ENCODE data around the gene ITPR3. TPM values are rescaled to one million over a fixed set of nuclear protein-coding genes. Genes with fewer than 3 reads are reported as not detected.

The ITPR3 gene
- polyA plus RNA-seq, 1 of the 3 experiments (the other 2 are of a cell fraction): 8.1 TPM

- TF ChIP-seq ZBTB33 (IDR thresholded peaks at IDR 0.05; ENCODE audit: borderline replicate concordance, low read depth) (no peak), GABPA (IDR thresholded peaks at IDR 0.05; ENCODE audit: low read depth) (no peak), SMC3 (IDR thresholded peaks at IDR 0.05; ENCODE audit: low read depth, low read length) (no peak), FOXM1 (IDR thresholded peaks at IDR 0.05; ENCODE audit: low read depth) (no peak)
Measured at GRCh38 chr6:33740794-33741193, 119.7 kb downstream of the ITPR3 start (continued).

- Histone ChIP-seq H3K9me3 (no peaks in the 10 kb centered on the region), H3K36me3 (replicated peaks in 1 of 2; ENCODE audit: control insufficient read depth in 1 of 2, insufficient read depth in 2 of 2, low read length in 1 of 2) (no peaks in the 10 kb centered on the region), H4K20me1 (ENCODE audit: insufficient read depth) (no peaks in the 10 kb centered on the region), H3K9me2 (no peaks in the 10 kb centered on the region), H3K27ac (ENCODE audit: low read depth in 2 of 2, low read length in 1 of 2) (no peak overlapping the region), H3F3A (replicated peaks; ENCODE audit: insufficient read depth) (no peaks in the 10 kb centered on the region), H3K4me1 (ENCODE audit: control insufficient read depth in 1 of 2, insufficient read depth in 2 of 2, low read depth in 1 of 2, low read length in 1 of 2) (peaks cover 15 to 44% of the 10 kb centered on the region in 2 experiments; a peak in 3 of 4 replicates), H2AFZ (ENCODE audit: low read depth) (no peak overlapping the region), H3K4me2 (no peak overlapping the region), H3K79me2 (ENCODE audit: insufficient read depth) (no peaks in the 10 kb centered on the region), H3K9ac (no peak overlapping the region), H3K4me3 (ENCODE audit: low read depth in 2 of 2, low read length in 1 of 2) (no peak overlapping the region), H3K27me3 (ENCODE audit: insufficient read depth) (no peaks in the 10 kb centered on the region)
- TF ChIP-seq ELF1 (IDR thresholded peaks at IDR 0.05): no peak
- 55% methylated on average over 8 of the region's 9 CpGs for WGBS (ENCODE audit: low lambda C conversion rate)
- ChIA-PET POLR2A (no interaction called here), CTCF (interaction anchor here (0.8 to 5.2 kb wide), 12 partner anchors 12 to 413 kb away, joined by 3 to 59 read pairs (median 16); partner anchors contain the start of gene UQCC2)
- no peak for DNase-seq
Measured at GRCh38 chr6:33742092-33742491, 121.0 kb downstream of the ITPR3 start.

- H3F3A ChIP-seq (replicated peaks; ENCODE audit: insufficient read depth): no peaks in the 10 kb centered on the region
- ChIA-PET POLR2A (no interaction called here), CTCF (interaction anchor here (0.7 to 9.2 kb wide), 24 partner anchors 11 to 1296 kb away, joined by 3 to 116 read pairs (median 6); partner anchors contain the start of gene UQCC2)
- peaks cover 15 to 39% of the 10 kb centered on the region in 2 experiments; a peak in 3 of 4 replicates for H3K4me1 ChIP-seq (ENCODE audit: control insufficient read depth in 1 of 2, insufficient read depth in 2 of 2, low read depth in 1 of 2, low read length in 1 of 2)
- WGBS (ENCODE audit: low lambda C conversion rate): 61% methylated on average over 7 of the region's 7 CpGs
- H3K4me2 ChIP-seq: no peak overlapping the region
- DNase-seq: no peak
- H4K20me1 ChIP-seq (ENCODE audit: insufficient read depth): no peaks in the 10 kb centered on the region
- TF ChIP-seq POLR2AphosphoS5 (IDR thresholded peaks at IDR 0.05; ENCODE audit: low read depth, low read length): no peak
- no peak for TF ChIP-seq USF1 (IDR thresholded peaks at IDR 0.05; ENCODE audit: borderline replicate concordance, low read depth)
- TF ChIP-seq NRF1 (IDR thresholded peaks at IDR 0.05; ENCODE audit: low read depth, low read length): no peak
- no peak for TF ChIP-seq CHD2 (IDR thresholded peaks at IDR 0.05; ENCODE audit: low read length, partially characterized antibody)
- no peak for TF ChIP-seq USF2 (IDR thresholded peaks at IDR 0.05; ENCODE audit: borderline replicate concordance, low read depth, low read length)
- no peaks in the 10 kb centered on the region for H3K79me2 ChIP-seq (ENCODE audit: insufficient read depth)
- H2AFZ ChIP-seq (ENCODE audit: low read depth): no peak overlapping the region
- no peak overlapping the region for H3K9ac ChIP-seq
- no peaks in the 10 kb centered on the region for H3K9me2 ChIP-seq
- H3K27me3 ChIP-seq (ENCODE audit: insufficient read depth): no peaks in the 10 kb centered on the region
- no peak overlapping the region for H3K27ac ChIP-seq (ENCODE audit: low read depth in 2 of 2, low read length in 1 of 2)
- no peak overlapping the region for H3K4me3 ChIP-seq (ENCODE audit: low read depth in 2 of 2, low read length in 1 of 2)
- no peaks in the 10 kb centered on the region for H3K36me3 ChIP-seq (replicated peaks in 1 of 2; ENCODE audit: control insufficient read depth in 1 of 2, insufficient read depth in 2 of 2, low read length in 1 of 2)
- H3K9me3 ChIP-seq: no peaks in the 10 kb centered on the region
Measured at GRCh38 chr6:33742837-33743236, 121.7 kb downstream of the ITPR3 start.
